K562 (cell line): ENCODE measurements around the gene ZSCAN21. TPM values are rescaled to one million over a fixed set of nuclear protein-coding genes. Genes with fewer than 3 reads are reported as not detected.

Source experiments
- CTCF ChIP-seq, 3 experiments: IDR thresholded peaks in 2 of 3; conservative IDR thresholded peaks in 1 of 3; 2 replicates each; pipeline ENCODE4 v1.5.1; 2011 to 2012; ENCODE audit warnings: low read length in 3 of 3, mild to moderate bottlenecking in 3 of 3, control low read depth in 2 of 3, improper control_type of control experiment in 1 of 3, inconsistent platforms in 1 of 3, low read depth in 1 of 3, mixed read lengths in 1 of 3, moderate library complexity in 1 of 3; ENCODE audit not compliant: insufficient read depth in 2 of 3
- TRIM28 ChIP-seq: fragments of 450-650 bp; IDR thresholded peaks from 2 replicates; pipeline ENCODE4 v1.6.1; 2017
- ZNF217 ChIP-seq: sonication (generic); formaldehyde crosslinking; IDR thresholded peaks from 2 replicates; pipeline ENCODE4 v1.8.0; 2022; ENCODE audit warnings: mild to moderate bottlenecking, missing genetic modification reagents
- ZNF407 ChIP-seq: fragments of 450-650 bp; IDR thresholded peaks from 2 replicates; pipeline ENCODE4 v1.6.1; 2016; ENCODE audit warnings: low read depth
- polyA plus RNA-seq, 8 experiments: library from polyadenylated mRNA; depleted of rRNA in 4 of 8; stranded (reverse) in 5 of 8; unstranded in 3 of 8; fragments of >200 nt; fragmentation: Nextera tagmentation in 2 of 8; fragmentation: Illumina TruSeq in 1 of 8; extraction: Ambion mirVana in 2 of 8; extraction: Trizol in 1 of 8; gene quantifications; 2 replicates each; pipeline versions ENCODE4 v1.2.1 to v1.2.3, GENCODE V29; 2011 to 2014; ENCODE audit warnings: inconsistent platforms in 1 of 8, missing spikeins in 1 of 8
- total RNA-seq, 7 experiments: library from RNA; depleted of rRNA in 6 of 7; stranded (reverse); fragments of >200 nt in 6 of 7; fragmentation: Illumina TruSeq in 2 of 7; extraction: Trizol in 2 of 7; gene quantifications; 2 replicates each; pipeline versions ENCODE4 v1.2.1 to v1.2.3, GENCODE V29; 2011 to 2021; ENCODE audit warnings: low replicate concordance in 1 of 7

Gene ZSCAN21
- total and polyA plus RNA-seq, 9 of the 15 experiments (the other 6 are each of a cell fraction or from before 2014, with no cell fraction given), result 5.9 to 15.5 (median 13.2) TPM

DNA sequence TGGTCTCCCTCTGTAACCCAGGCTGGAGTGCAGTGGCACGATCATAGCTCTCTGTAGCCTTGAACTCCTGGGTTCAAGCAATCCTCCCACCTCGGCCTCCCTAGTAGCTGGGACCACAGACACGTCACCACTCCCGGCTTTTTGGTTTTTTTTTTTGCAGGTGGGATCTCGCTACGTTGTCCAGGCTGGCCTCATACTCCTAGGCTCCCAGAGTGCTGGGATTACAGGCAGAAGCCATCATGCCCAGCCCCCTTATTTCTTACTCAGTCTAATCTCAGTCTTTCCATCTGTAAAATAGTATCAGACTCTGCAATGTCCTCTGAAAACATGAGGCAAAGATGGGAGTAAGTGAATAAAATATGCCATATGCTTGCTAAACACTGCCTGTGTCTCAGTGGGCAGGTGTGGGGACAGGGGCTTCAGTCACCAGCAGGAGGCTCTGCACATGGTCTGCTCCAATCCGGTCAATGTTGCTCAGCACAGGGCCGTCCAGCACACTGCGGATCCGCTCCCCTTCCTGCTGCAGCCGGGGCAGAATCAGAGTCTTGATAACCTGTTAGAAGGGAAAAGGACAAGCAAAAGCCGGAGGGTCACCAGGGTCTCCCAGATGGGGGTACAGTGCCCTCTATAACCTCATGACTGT lies 60.1 kb downstream of the ZSCAN21 start (continued):
- TF ChIP-seq ZNF407 (no peak), CTCF (IDR thresholded peaks at IDR 0.05 in 2 of 3, conservative IDR thresholded peaks at IDR 0.05 in 1 of 3; ENCODE audit: insufficient read depth in 2 of 3, low read depth in 1 of 3, low read length in 3 of 3) (peak in 2 of 3 experiments; percentile 18 to 23; a peak in 3 of 6 replicates), TRIM28 (no peak), ZNF217 (no peak)
- TF ChIP-seq, all 486 proteins: peak for 2
